HCT116 (cell line): ENCODE measurements around the gene IGFLR1. TPM values are rescaled to one million over a fixed set of nuclear protein-coding genes. Genes with fewer than 3 reads are reported as not detected.

Experiments
- ATAC-seq: fragments of 200-7000 bp; cut with Tn5 transposase; 2 replicates; pipeline ENCODE4 v1.9.1; 2020; ENCODE audit warnings: mild to moderate bottlenecking, moderate library complexity
- BruUV-seq: library from RNA; stranded (reverse); fragments of 400-500 nt; replicated peaks from 2 replicates; lab custom pipeline; 2021; lab: Mats Ljungman, UMichigan
- CTCF ChIA-PET: fragments of 300-600 bp; sonication (Branson Sonifier 250); formaldehyde crosslinking; loops from one replicate; lab custom pipeline; 2021; ENCODE audit warnings: antibody characterized with exemption; lab: Charles Lee
- POLR2A ChIA-PET: fragments of 300-600, 350-600 bp; sonication (Branson Sonifier 250); formaldehyde crosslinking; loops from one replicate; lab custom pipeline; 2021; ENCODE audit warnings: antibody characterized with exemption; lab: Charles Lee
- RAD21 ChIA-PET, 2 experiments: fragments of 300-600 bp; sonication (Branson Sonifier 250); formaldehyde crosslinking; loops; one replicate each; lab custom pipeline; 2023; ENCODE audit warnings: low total read pairs in 2 of 2; ENCODE audit not compliant: uncharacterized antibody in 2 of 2, unreplicated experiment in 2 of 2, low non-redundant PET in 1 of 2; lab: Charles Lee
- DNase-seq: peaks from one replicate; pipeline ENCODE4 v3.0.0-alpha.2; 2010; ENCODE audit warnings: low read depth, low spot score
- H2AFZ ChIP-seq: fragments of 200-600 bp; shearing (Covaris generic), sonication (generic); 2 replicates; pipeline ENCODE4 v1.6.1; 2017; ENCODE audit warnings: low read depth, mixed run types, mixed read lengths, antibody characterized with exemption, low read length; ENCODE audit not compliant: poor library complexity, severe bottlenecking
- H3K27ac ChIP-seq: 2 replicates; pipeline ENCODE4 v1.5.1; 2012; ENCODE audit warnings: low read depth, low read length
- H3K27me3 ChIP-seq: fragments of 200-600 bp; sonication (generic); 2 replicates; pipeline ENCODE4 v1.6.1; 2016; ENCODE audit warnings: mixed run types, low read length, mixed read lengths; ENCODE audit not compliant: insufficient read depth
- H3K36me3 ChIP-seq, 2 experiments: fragments of 200-500 bp in 1 of 2; fragments of 200-600 bp in 1 of 2; sonication (Bioruptor generic) in 1 of 2; sonication (generic) in 1 of 2; 2 replicates each; pipeline versions ENCODE4 v1.5.1 to v1.6.1; 2014 to 2016; ENCODE audit warnings: low read length in 2 of 2, inconsistent platforms in 1 of 2, mixed read lengths in 1 of 2, mixed run types in 1 of 2; ENCODE audit not compliant: insufficient read depth in 2 of 2, control insufficient read depth in 1 of 2
- H3K4me1 ChIP-seq, 2 experiments: fragments of 200-600 bp in 1 of 2; sonication (generic) in 1 of 2; 2 replicates each; pipeline versions ENCODE4 v1.5.1 to v1.6.1; 2012 to 2017; ENCODE audit warnings: low read length in 2 of 2, inconsistent platforms in 1 of 2, mild to moderate bottlenecking in 1 of 2, mixed read lengths in 1 of 2, mixed run types in 1 of 2, moderate library complexity in 1 of 2; ENCODE audit not compliant: insufficient read depth in 2 of 2, control insufficient read depth in 1 of 2
- H3K4me2 ChIP-seq: fragments of 200-600 bp; sonication (generic); 2 replicates; pipeline ENCODE4 v1.6.1; 2017; ENCODE audit warnings: mixed run types, low read length, mixed read lengths
- H3K4me3 ChIP-seq, 2 experiments: fragments of 200-600 bp in 1 of 2; sonication (generic) in 1 of 2; replicated peaks in 1 of 2; 2 replicates each; pipeline ENCODE4 v1.5.1; 2011 to 2016; ENCODE audit warnings: low read length in 2 of 2, control low read depth in 1 of 2, low read depth in 1 of 2, mild to moderate bottlenecking in 1 of 2, mixed read lengths in 1 of 2, mixed run types in 1 of 2
- H3K79me2 ChIP-seq: fragments of 200-600 bp; sonication (generic); 2 replicates; pipeline ENCODE4 v1.6.1; 2017; ENCODE audit warnings: mild to moderate bottlenecking, mixed run types, low read length, moderate library complexity, mixed read lengths; ENCODE audit not compliant: insufficient read depth
- H3K9ac ChIP-seq: fragments of 200-600 bp; sonication (generic); 2 replicates; pipeline ENCODE4 v1.6.1; 2016; ENCODE audit warnings: low read length, mixed read lengths
- H3K9me2 ChIP-seq: fragments of 200-600 bp; sonication (generic), shearing (Covaris generic); 2 replicates; pipeline ENCODE4 v1.6.1; 2017; ENCODE audit warnings: mixed run types, mild to moderate bottlenecking, moderate library complexity; ENCODE audit not compliant: insufficient read depth
- H3K9me3 ChIP-seq, 2 experiments: fragments of 200-500 bp in 1 of 2; fragments of 200-600 bp in 1 of 2; sonication (Bioruptor generic) in 1 of 2; sonication (generic) in 1 of 2; 2 replicates each; pipeline ENCODE4 v1.6.1; 2014 to 2017; ENCODE audit warnings: low read length in 2 of 2, mixed read lengths in 2 of 2, inconsistent platforms in 1 of 2, low read depth in 1 of 2, mild to moderate bottlenecking in 1 of 2, mixed run types in 1 of 2, moderate library complexity in 1 of 2; ENCODE audit not compliant: control insufficient read depth in 1 of 2, insufficient read depth in 1 of 2
- H4K20me1 ChIP-seq: fragments of 200-600 bp; sonication (generic), shearing (Covaris generic); 2 replicates; pipeline ENCODE4 v1.6.1; 2017; ENCODE audit warnings: mixed run types, mild to moderate bottlenecking, moderate library complexity; ENCODE audit not compliant: insufficient read depth
- CBX3 ChIP-seq: IDR thresholded peaks from 2 replicates; pipeline ENCODE4 v1.6.1; 2012; ENCODE audit warnings: low read depth
- EGR1 ChIP-seq: IDR thresholded peaks from 2 replicates; pipeline ENCODE4 v1.6.1; 2012; ENCODE audit warnings: low read depth
- ELF1 ChIP-seq: IDR thresholded peaks from 2 replicates; pipeline ENCODE4 v1.6.1; 2012; ENCODE audit warnings: low read depth, borderline replicate concordance
- FOSL1 ChIP-seq: IDR thresholded peaks from 2 replicates; pipeline ENCODE4 v1.6.1; 2012; ENCODE audit warnings: low read depth
- JUND ChIP-seq: IDR thresholded peaks from 2 replicates; pipeline ENCODE4 v1.6.1; 2012
- SIN3A ChIP-seq: IDR thresholded peaks from 2 replicates; pipeline ENCODE4 v1.6.1; 2012; ENCODE audit warnings: low read depth
- ZBTB33 ChIP-seq: IDR thresholded peaks from 2 replicates; pipeline ENCODE4 v1.6.1; 2011; ENCODE audit warnings: mild to moderate bottlenecking, low read length, moderate library complexity; ENCODE audit not compliant: insufficient replicate concordance; ENCODE audit errors: extremely low read depth
- intact Hi-C: fragments of 100-400 bp; cut with micrococcal nuclease; formaldehyde crosslinking; loops from 2 replicates; pipeline ENCODE4 v1.10.0; 2022
- total RNA-seq: library from RNA; stranded (reverse); gene quantifications from one replicate; pipeline ENCODE4 v1.2.1, GENCODE V29; 2021; ENCODE audit not compliant: unreplicated experiment
- TF ChIP-seq, protein P1 (sequence below): IDR thresholded peaks from 2 replicates; pipeline ENCODE4 v1.6.1; 2012

Gene IGFLR1
- total RNA-seq, 1 experiment from 2014 or later: 8.3 TPM

DNA sequence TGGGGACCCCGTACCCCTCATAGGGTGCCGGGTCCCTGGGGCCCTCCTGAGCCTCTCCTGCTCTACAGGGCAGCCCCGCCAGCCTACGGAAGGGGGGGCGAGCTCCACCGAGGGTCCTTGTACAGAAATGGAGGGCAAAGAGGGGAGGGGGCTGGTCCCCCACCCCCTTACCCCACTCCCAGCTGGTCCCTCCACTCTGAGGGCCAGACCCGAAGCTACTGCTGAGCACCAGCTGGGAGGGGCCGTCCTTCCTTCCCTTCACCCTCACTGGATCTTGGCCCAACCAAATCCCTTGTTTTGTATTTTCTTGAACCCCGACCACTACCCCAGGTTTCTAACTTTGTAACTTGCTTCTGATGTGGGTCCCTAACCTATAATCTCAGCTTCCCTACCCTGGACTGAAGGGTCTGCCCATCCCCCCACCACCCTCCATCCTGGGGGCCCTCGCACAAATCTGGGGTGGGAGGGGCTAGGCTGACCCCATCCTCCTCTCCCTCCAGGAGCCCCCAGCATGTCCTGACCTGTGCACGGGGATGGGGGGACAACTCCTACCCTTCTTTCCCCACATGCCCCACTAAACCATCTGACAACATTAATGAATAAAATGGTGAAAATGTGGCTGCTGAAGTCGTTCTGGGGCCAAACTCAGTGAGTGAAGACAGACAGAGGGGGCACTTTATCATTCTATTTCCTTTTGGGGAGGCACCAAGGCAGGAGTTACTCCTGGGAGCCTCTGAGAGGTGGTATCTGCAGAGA is 46.1 kb upstream of the IGFLR1 start (continued):
- TF ChIP-seq, protein P1, sequence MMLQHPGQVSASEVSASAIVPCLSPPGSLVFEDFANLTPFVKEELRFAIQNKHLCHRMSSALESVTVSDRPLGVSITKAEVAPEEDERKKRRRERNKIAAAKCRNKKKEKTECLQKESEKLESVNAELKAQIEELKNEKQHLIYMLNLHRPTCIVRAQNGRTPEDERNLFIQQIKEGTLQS: no peak
- no peak for TF ChIP-seq CBX3
- no peak for TF ChIP-seq JUND
- TF ChIP-seq EGR1: no peak
- no peak for TF ChIP-seq SIN3A

DNA sequence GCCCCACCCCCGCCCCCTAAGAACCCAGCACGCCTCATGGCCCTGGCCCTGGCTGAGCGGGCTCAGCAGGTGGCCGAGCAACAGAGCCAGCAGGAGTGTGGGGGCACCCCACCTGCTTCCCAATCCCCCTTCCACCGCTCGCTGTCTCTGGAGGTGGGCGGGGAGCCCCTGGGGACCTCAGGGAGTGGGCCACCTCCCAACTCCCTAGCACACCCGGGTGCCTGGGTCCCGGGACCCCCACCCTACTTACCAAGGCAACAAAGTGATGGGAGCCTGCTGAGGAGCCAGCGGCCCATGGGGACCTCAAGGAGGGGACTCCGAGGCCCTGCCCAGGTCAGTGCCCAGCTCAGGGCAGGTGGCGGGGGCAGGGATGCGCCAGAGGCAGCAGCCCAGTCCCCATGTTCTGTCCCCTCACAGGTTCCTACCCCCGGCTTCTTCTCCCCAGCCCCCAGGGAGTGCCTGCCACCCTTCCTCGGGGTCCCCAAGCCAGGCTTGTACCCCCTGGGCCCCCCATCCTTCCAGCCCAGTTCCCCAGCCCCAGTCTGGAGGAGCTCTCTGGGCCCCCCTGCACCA is 45.1 kb upstream of the IGFLR1 start:
- POLR2A ChIA-PET: interaction anchor here (1.0 kb wide), 1 partner anchor 39 kb away, joined by 3 read pairs; the partner anchor contains the start of gene LIN37
- no peak overlapping the region for H3K4me2 ChIP-seq
- CTCF ChIA-PET: no interaction called here

More for the DNA sequence above, 45.1 kb upstream of the IGFLR1 start:
- Histone ChIP-seq H3K4me1 (no peaks in the 10 kb centered on the region), H3K79me2 (no peaks in the 10 kb centered on the region), H3K9me3 (no peaks in the 10 kb centered on the region), H3K27ac (no peak overlapping the region), H3K4me3 (no peak overlapping the region), H3K27me3 (no peaks in the 10 kb centered on the region), H3K9me2 (no peaks in the 10 kb centered on the region), H3K36me3 (0 out of 4 replicates have a peak, but pooled peaks cover 0 to 2% of the 10 kb centered on the region in 2 experiments), H2AFZ (no peak overlapping the region), H4K20me1 (no peaks in the 10 kb centered on the region), H3K9ac (no peak overlapping the region)
- no peak for ATAC-seq
- BruUV-seq: no TSS peak
- RAD21 ChIA-PET: no interaction called here
- DNase-seq: no peak
- intact Hi-C loops: no loop called here
- no peak for TF ChIP-seq JUND
- TF ChIP-seq EGR1: no peak
- TF ChIP-seq CBX3: no peak
- TF ChIP-seq ELF1: no peak
- TF ChIP-seq FOSL1: no peak
- TF ChIP-seq ZBTB33: no peak
